ENCODE measurements around the gene AQP5. TPM values are rescaled to one million over a fixed set of nuclear protein-coding genes. Genes with fewer than 3 reads are reported as not detected.

Gene AQP5
- total RNA-seq: not detected

DNA sequence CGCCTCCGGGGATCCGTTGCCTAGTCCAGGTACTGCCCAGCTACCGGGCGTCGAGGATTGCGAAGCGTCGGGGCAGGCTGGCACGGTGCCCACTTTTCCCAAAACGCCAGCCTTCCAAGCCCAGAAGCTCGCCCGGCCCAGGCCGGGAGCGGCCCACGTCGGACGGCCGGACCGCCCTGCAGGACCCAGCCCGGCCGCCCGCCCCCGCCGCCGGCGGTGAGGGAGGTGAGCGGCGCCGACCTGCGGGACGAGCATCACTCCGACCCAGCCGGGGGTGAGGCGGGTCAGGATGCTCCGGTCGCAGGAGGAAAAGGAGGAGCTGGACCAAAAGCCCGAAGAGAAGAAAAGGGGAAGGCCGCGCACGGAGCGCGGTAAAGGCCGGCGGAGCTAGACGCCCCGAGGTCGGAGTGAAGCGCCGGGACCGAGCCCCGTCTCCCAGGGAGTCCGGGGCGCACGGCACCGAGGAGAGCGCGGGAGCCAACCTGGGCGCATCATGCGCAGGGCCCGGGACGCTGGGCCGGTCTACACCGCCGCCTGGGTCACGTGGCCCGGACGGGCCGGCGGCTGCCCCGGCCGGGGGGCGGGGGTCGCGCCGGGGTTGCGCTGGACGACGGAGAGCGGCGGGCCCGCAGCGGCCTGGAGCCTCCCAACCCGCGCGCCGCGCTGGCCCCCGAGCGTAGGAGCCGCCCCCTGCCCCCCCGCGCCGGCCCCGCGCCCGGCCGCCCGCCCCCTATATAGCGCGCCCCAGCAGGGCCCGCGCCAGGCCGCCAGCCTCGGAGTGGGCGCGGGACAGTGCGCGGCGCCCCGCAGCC is at the start of gene AQP5:
TSS of gene AQP5 (plus strand) at position 762 of the 812 bp plus-strand sequence. CDS start 146 bp downstream, outside the sequence.
- no peak for DNase-seq

DNA sequence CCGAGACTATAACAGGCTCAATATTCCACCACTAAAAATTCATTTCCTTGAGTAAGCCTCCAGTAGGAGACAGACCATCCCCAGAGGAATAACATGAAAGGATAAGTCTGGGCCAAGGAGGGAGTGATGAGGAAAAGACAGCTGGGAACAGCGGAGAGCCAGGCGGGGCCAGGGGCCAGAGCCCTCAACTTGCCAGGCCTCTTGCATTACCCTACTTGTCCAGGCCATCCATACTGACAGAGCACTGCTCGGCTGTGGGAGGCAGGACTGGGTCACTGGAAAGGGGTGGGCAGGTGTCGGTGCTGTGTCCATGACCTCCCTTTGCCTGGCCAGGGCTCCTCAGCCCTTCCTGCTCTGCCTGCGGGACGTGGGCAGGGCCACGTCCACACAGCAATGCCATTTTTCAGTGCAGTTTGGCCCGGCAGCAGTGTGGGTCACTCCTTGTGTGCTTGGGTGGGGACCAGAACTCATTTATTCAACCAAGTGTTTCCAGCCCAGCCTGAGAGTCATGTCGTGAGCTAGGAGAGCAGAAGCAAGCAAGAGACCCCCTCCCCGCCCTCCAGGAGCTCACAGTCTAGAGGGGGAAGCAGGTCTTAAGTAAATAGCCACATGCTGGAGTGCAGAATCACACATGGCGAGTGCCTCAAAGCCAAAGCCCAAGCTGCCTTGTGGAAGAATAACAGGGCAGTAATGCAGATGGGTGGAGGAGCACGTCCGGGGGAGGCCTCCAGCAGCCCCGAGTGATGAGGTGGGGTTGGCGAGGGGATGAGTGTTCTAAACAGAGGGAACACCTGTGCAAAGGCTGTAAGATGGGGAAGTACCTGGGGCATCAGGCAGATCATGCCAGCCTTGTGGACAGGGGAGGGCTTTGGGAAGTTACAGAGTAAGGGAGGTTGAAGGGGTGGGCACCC is 49.1 kb upstream of the AQP5 start:
- DNase-seq: no peak

DNA sequence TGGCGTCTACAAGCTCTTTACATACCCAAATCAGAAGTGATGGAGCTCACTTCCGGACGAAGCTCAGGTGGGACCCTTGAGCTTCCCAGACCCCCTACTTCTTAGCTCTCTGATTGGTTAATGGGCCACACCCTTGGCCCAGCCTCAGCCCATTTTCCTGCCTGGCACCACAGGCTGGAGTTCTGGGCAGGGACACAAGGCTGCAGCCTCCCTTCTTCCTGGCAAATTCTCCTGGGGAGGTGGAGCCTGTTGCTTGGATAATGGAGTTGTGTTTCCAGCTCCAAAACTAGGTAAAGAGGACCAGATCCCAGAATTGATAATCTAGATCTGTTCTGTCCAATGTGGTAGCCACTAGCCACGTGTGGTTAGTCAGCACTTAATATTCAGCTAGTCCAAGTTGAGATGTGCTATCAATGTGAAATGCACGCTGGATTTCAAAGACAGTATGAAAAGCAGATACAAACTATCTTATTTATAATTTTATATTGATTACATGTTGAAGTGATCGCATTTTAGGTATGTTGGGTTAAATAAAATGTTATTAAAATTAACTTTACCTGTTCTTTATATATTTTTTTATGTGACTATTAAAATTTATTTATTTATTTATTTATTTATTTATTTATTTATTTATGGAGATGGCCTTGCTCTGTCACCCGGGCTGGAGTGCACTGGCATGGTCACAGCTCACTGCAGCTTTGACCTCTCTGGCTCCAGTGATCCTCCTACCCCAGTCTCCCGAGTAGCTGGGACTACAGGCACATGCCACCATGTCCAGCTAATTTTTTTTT is 45.3 kb upstream of the AQP5 start:
- no peak for DNase-seq

DNA sequence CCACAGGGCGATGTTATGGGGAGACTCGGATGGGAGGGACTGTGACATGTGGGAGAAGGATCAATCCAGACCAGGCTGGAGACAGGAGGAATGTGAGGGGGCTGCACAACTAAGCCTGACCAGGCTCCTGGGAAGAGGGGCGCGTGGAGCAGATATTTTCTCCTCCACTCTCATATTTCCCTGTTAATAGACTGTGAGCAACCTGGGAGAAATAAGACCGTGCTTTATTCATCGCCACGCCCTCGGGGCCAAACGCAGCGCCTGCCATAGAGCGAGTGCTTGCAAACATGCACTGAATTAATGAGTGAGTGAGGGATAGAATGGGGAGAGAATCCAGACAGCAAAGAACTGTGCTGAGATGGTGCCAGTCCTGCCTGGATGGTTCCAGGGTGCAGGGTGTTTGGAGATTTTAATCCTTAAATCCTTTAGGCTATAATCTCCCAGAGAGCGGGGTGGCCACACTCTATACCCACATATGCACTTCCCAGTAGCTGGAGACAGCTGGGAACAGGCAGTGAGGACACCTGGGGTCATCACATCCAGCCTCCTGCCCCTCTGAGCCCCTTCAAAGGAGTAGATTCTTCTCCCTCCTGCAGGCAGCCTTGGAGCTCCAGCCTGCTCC is 44.4 kb upstream of the AQP5 start:
- DNase-seq: no peak

DNA sequence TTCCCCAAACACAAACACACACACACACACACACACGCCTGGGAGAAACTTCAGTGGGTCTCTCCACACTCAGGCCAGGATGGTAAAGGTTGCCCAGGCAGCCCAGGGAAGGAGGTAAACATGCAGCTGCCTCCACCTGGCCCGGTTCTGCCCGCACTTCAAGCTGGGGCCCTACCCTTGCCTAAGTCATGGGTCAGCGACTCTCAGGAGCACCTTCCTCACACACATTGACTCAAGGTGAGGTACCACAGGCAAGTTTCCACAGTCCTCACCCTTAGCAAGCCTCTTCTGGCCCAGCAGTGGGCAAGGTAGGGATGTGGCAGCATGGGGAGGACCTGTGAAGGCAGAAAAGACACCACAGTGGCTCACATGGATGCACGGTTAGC is 43.9 kb upstream of the AQP5 start:
- no peak for DNase-seq

- no peak for DNase-seq
Observed at GRCh38 chr12:49920241-49920914, 41.3 kb upstream of the AQP5 start.

DNA sequence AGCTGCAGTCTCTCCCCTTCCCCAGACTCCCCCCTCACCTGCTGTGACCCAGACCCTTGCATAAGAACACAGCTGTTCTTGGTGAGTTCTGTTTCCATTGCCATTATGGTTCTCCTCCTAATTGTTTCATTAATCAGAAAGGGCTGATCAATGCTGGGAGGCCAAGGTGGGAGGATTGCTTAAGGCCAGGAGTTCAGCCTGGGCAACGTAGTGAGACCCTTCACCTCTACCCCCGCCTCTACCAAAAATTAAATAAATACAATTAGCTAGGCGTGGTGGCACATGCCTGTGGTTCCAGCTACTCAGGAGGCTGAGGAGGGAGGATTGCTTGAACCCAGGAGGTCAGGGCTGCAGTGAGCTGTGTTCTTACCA is 40.8 kb upstream of the AQP5 start:
- DNase-seq: no peak

DNA sequence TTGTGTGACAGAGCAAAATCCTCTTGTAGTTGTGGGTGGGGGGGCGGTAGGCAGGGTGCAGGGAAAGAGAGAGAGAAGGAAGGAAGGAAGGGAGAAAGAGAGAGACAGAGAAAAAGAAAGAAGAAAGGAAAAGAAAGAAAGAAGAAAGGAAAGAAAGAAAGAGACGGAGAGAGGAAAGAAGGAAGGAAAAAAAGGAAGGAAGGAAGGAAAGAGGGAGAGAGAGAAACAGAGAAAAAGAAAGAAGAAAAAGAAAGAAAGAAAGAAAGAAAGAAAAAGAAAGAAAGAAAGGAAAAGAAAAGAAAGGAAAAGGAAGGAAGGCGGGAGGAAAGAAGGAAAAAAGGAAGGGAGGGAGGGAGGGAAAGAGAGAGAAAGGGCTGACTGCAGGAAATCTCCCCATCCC is 40.4 kb upstream of the AQP5 start:
- no peak for DNase-seq

DNA sequence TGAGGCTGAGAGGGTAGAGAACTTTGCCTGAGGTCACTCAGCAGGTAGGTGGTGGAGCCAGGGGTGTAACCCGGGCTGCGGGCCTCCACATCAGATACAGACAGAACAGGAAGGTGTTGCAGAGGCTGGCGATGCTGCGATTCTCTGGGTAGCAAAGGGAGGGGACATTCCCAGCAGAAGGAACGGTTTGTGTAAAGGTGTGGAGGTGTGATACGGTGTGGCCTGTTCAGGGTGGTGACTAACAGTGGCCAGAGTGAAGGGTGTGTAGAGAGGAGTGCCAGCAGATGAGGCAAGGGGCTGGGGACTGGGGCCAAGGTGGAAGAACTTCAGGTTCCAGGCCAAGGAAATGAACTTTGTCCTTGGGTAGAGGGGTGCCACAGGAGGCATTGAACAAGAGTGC is 39.7 kb upstream of the AQP5 start:
- DNase-seq: no peak

GRCh38 chr12:49922349-49923034 is 39.2 kb upstream of the AQP5 start:
- no peak for DNase-seq

DNA sequence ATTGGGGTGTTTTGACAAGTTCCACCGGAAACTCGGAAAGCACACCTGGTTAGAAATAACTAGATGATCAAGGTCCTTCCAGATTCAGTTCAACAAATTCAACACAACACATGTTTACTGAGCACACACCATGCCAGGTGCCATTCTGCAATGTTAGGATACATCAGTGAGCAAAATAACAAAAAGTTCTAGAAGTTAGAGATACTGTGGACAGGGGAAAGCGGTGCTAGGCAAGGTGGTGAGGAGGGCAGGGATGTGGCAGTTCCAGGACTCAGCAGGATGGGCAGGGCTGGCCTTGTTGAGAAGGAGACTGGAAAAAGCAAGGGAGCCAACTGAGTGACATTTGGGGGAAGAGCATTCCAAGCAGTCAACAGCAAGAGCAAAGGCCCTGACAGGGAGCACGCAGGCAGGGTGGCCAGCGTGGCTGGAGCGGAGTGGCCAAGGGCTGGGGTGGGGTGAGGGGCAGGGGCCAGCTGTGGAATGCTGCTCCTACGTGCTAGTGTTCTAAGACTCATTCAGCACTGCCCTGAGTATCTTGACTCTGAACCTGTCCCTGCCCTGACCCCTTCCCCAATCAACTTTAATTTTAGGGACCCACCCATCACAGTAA is 38.5 kb upstream of the AQP5 start:
- DNase-seq: no peak

GRCh38 chr12:49923880-49924556 is 37.7 kb upstream of the AQP5 start:
- DNase-seq: no peak

DNA sequence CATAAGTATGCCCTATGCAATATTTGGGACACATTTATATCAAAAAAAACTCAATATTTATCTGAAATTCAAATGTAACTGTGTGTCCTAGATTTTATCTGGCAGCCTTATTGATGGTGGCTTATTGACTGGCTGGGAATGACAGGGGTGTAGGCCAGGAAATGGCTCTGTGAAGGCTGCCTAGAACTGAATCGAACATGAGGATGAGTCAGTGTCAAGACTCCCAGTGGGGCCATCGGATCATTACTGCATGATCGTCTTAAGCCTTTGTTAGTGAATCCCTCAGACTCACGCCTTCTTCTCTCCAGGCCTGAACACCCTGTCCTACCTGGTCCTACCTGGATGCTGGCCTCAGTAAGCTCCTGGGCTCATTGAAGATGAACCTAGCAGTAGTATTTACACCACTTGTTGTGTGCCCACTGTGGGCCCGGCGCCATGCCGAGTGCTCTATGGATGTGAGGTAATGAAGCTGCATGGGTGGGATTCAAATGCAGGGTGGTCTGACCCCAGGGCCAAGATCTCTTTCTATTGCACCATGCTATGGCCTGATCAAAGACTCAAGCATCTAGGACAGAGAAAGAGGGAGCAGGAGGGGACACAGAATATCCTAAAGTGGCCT is 36.9 kb upstream of the AQP5 start:
- no peak for DNase-seq

- no peak for DNase-seq
Observed at GRCh38 chr12:49925433-49926204, 36.1 kb upstream of the AQP5 start.

GRCh38 chr12:49928471-49928870 is 33.2 kb upstream of the AQP5 start:
- DNase-seq: no peak

- no peak for DNase-seq
Observed at GRCh38 chr12:49929581-49929980, 32.1 kb upstream of the AQP5 start.

- no peak for DNase-seq
Observed at GRCh38 chr12:49930515-49931288, 31.0 kb upstream of the AQP5 start.

GRCh38 chr12:49932023-49932422 is 29.6 kb upstream of the AQP5 start:
- DNase-seq: no peak
